ENCODE measurements around the gene OR52I2.

- TF ChIP-seq POLR2AphosphoS5 (IDR thresholded peaks at IDR 0.05) (no peak), CTCF (IDR thresholded peaks at IDR 0.05) (no peak), POLR2A (IDR thresholded peaks at IDR 0.05; ENCODE audit: low read depth) (no peak), EP300 (IDR thresholded peaks at IDR 0.05) (no peak)
Observed at GRCh38 chr11:4605057-4605456, 23.5 kb downstream of the OR52I2 start.

Data from esophagus muscularis mucosa (tissue), 4 donors.